OCI-M1 (cell line): Measurements from ENCODE around the gene COL4A2.
"Not testable (repeated sequence)": the region's sequence is repeated elsewhere in the genome, so short reads cannot be mapped to it uniquely, and the experiment has no call there.

Experiments
- DNase-seq: peaks from one replicate; lab custom pipeline; 2025; lab: John Stamatoyannopoulos, UW

Gene COL4A2

DNA sequence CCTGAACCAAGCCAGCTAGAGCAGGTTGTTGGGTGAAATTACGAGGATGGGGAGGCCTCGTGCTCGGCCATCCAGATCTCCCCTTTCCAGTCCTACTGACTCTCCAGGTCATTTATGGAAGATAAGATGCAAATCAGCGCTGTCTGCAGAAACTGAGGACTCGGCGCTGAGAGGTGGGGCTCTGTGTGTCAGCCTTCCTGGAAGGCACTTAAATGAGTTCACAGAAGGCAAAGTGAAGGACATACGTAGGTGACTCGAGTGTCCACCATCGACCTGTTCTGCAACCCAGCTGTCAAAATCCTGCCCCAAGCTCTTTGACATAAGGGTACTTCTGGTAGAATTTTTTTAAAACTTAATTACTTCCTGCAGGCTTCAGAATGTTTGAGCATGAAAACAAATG is 168.0 kb downstream of the COL4A2 start:
- DNase-seq: no peak

DNA sequence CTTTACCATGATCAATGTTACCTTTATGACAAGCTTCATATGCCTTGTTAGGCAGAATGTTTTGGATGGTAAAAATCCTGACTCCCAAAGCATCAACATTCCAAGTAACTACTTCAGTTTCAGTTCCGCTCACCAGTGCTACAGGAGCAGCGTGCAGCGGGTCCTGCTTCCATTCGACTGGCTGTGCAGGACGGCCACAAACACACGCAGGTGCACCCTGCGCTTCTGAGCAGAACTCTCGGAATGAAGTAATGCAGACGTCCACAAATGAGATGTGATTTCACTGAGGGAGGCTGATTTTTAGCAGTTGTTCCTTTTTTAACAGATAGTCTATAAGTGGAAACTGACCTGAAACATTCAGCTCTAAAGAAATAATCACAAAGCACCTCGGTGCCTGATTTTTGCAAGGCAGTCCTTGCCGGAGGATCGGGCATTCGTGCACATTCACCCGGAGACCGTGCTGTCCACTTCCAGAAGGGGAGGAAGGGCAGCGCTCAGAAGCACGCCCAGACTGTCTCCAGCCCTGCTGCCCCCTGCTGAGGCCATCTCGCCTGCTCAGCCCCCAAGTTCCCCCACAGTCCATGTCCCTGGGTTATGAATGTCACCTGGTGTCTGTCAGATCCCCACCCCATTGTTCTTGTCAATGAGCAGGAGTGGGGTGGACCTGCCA is 168.6 kb downstream of the COL4A2 start:
- DNase-seq: no peak

DNA sequence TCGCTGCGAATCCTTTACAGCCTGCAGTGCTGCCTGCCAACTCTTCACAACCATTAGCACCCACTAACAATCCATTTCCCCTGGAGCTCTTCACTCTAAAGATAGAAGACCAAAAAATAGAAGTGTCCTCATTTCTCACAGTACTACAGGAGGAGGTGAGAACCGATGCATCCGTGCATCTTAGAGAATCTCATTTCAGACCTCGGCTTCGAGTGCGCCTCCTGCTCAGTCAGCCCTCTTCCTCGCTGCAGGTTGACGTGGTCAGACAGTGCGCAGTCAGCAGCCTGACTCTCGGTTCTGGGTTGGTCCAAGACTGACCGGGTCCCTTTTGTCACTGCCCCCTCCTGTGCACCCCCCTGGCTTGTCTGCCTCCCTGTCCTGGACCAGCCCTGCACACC is 169.1 kb downstream of the COL4A2 start:
- no peak for DNase-seq

GRCh38 chr13:110477706-110478245 is 170.7 kb downstream of the COL4A2 start:
- DNase-seq: no peak

DNA sequence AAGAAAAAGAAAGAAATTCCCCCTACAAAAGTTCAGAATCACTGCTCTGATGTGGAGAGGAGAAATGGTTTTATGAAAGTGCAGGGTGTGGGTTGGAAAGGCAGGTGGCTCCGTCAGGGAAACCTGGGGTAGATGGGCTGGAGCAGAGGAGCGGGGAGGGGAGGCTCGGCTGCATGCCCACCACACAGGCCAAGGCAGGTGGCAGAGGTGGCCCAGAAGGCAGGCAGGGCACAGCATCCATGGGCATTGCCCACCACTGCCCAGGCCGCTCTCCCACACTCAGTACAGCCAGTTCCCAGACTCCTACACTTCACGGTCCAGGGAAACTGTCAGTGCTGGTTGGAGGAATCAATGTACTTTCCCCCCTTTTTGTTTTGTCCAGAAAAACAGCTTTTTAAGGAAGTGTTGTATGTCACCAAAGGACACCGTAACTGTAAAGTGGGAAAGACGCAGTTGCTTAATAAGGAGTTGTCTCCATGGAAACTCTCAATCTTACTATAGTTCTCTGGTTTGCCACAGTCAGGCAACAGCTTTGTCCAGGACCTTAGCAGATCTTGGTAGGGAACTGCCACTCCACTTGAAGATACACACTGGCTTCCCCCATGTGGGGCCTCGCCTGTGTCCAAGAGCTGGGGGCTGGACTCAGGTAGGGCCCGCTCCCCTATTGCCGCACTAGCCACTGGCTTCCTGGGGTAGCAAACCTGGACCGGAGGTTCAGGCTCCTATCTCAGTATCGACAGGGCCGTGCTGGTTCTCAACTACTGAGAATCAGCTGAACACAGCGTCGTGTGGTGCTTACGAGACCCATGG is 171.5 kb downstream of the COL4A2 start:
- no peak for DNase-seq

GRCh38 chr13:110479215-110479545 is 172.1 kb downstream of the COL4A2 start:
- no peak for DNase-seq

DNA sequence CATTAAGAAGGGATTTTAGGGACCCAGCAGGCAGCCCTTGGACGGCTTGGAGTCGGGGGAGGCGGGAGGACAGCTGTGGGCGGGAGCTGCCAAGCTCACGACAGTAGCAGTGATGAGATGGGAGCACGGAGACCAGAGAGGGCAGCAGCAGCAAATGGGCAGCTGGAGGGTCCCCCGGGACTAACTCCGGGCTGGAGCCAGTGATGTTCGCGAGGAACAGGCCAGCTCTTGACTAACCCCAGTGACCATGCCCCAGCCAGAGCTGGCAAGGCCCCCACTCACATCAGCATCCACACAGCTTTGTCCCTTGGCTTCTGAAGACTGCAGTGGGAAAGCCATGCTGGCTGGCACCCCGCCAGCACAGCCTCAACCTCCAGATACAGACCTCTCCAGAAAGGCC is 172.6 kb downstream of the COL4A2 start:
- no peak for DNase-seq

GRCh38 chr13:110480161-110480560 is 173.1 kb downstream of the COL4A2 start:
- no peak for DNase-seq

GRCh38 chr13:110483386-110483968 is 176.4 kb downstream of the COL4A2 start:
- DNase-seq: no peak

- no peak for DNase-seq
Measured at GRCh38 chr13:110484290-110485048, 177.4 kb downstream of the COL4A2 start.

DNA sequence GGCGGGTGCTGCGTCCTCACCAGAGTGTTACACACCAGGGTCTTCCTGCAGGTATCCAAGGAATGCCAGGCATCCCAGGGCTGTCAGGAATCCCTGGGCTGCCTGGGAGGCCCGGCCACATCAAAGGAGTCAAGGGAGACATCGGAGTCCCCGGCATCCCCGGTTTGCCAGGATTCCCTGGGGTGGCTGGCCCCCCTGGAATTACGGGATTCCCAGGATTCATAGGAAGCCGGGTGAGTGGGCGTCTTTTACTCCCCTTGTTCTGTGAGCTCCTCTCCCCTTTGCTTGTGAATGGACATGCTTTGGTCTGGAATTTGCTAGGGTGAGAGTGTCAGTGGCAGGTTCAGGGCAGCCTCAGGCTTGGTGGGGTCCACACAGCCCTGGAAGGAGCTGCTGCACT is 178.5 kb downstream of the COL4A2 start:
- no peak for DNase-seq

DNA sequence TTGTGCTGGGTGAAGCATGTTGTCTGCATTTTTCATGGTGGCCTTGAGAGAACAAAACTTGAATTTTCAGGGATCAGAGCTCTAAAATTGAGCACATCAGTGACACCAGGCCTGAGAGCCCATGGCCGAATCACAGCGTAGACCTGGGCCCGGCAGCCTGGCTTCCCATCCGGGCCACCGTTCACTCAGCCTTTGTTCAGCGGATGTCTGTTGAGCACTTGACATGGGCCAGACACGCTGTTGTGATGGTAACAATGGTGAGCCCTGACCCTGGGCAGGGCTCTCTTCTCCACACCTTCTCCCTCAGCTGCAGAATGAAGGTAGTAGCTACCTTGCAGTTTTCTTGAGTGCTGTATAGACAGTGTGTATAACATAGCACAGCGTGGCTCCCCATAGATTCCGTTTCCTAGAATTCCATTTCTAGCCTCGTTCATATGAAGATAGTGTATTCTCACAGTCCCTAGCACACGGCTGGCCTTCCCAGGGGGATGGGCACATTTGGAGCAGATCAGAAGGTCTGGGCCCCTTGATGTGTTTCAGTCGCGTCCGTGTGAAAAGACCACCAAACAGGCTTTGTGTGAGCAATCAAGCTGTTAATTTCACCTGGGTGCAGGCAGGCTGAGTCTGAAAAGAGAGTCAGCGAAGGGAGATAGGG is 179.1 kb downstream of the COL4A2 start:
- no peak for DNase-seq

GRCh38 chr13:110486880-110487279 is 179.8 kb downstream of the COL4A2 start:
- DNase-seq: not testable (repeated sequence)

DNA sequence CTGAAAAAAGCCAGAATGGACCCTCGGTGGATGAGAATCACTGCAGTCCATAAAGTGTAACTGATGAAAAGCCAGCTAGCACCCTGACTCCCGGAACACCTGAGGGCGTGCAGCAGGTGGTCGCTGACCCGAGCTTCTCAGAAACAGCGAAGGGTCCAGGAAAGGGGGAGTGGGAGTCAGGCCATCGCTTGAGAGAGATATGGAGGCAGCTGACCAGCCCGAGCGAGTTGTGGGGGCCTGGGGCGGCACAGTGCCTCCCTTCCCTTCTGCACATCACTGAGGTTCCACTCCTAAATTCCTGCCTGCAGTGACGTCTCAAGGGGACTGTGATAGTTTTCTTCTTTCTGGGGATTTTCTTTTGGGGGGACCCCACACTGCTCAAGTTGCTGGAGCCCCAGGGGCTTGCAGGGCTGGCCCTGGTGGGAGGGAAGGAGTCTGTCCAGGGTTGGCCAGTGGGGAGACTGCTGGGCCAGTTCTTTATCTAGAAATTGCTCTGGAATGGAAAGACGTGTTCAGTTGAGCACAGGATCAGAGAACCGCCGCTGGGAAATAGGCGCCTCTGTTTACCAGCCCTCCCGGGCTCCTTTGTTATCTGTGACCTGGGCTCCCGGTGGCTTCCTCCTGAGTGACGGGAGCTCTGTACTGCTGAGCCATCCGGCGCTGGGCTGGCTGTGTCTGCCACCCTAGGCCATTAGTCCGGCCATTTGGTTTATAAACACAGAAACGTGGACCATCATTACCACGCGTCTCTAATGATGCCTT is 183.1 kb downstream of the COL4A2 start:
- DNase-seq: no peak

DNA sequence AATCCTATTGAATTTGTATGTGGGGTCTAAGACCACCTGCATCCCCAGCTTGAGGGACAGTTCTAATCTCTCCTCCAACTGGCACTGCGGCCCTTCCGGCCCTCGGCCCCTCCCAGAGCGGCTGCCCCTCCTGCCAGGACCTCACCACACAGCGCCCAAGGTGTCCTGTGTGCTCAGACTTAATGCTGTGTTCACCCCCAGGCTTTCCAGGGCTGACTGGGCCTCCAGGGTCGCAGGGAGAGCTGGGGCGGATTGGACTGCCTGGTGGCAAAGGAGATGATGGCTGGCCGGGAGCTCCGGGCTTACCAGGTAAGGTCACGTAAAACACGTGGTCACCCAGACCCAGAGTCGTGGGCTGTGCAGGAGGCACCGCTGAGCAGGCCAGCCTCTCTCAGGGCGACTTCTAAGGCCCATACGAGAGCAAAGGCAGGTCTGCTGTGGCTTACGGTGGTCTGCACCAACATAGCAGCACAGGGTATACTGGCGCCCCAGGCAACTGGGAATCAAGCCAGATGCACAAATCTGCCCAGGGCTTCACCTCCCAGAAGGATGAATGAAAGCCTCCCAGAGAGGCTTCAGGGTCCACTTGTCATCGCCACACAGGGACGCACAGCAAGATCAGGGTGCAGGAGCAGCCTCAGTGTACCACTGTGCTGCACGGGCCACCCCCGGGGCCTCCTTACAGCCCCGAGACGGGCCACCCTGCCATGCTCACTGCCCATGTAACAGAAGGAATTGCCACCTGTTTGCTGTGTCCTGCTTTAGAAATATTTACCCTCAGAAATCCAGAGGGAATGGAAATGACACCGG is 185.0 kb downstream of the COL4A2 start:
- no peak for DNase-seq

DNA sequence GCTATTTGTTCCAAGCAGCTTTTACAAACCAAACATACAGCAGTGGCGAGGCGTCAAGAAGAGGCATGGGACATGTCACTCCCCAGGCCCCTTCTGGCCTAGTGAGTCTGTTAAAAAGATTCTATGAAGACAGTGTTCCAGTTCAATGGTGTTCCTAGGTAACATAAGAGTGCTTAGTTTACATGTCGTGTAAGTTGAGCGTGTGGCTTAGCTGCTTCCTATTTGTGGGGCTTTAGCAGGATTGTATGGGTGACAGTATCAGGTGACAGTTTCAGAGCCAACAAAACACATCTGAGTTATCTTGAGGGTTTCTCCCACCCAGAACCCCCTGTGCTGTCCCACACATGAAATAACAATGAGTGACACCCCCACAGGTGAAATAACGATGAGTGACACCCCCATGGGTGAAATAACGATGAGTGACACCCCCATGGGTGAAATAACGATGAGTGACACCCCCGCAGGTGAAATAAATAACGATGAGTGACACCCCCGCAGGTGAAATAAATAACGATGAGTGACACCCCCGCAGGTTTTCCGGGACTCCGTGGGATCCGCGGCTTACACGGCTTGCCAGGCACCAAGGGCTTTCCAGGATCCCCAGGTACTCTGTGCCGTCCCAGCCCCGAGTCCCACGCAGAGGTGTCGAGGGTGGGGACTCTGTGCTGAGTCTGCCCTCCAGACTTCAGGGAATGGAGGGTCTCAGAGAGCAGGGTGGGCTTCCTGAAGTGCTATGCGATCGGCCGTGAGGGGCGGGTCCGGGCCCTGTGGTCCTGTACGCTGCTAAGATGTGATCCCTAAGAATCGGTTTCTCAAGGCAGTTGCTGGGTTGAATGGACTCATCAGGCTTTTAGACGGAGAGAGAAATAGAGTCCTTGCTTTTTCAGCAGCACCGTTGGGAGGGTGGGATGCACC is 185.9 kb downstream of the COL4A2 start:
- no peak for DNase-seq

- no peak for DNase-seq
Measured at GRCh38 chr13:110493613-110494012, 186.5 kb downstream of the COL4A2 start.

GRCh38 chr13:110495376-110495775 is 188.3 kb downstream of the COL4A2 start:
- no peak for DNase-seq

DNA sequence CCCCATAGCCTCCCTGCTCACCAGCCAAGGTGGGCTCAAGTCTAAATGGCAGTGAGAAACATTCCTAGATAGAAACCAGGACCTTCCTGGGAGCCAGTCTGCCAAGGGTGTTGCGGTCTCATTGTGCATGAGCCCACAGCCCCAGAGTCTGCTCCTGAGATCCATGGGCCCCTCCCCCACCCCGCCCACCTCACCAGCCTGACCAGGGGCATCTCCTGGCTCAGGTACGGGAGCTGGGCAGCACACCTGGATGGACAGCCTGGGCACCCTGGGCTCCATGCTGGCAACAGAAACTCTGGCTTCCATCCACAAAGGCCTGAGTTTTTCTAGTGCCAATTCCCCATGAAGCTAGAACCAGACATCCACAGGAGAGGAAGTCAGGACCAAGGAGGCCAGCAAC is 188.8 kb downstream of the COL4A2 start:
- no peak for DNase-seq
